Cardiac fibroblast (primary cell): ENCODE measurements around the gene RNF40.

Experiments
- DNase-seq, 2 donors: peaks; one replicate each; pipeline versions ENCODE4 v3.0.0 to v3.0.0-alpha.2; 2010; ENCODE audit warnings: low read depth in 2 of 2
- H3K4me3 ChIP-seq, 2 donors: replicated peaks in 1 of 2; 1 replicate in 1 of 2; 2 replicates in 1 of 2; pipeline ENCODE4 v1.5.1; 2011; ENCODE audit warnings: low read depth in 2 of 2, low read length in 2 of 2, mild to moderate bottlenecking in 2 of 2, moderate library complexity in 1 of 2
- CTCF ChIP-seq: IDR thresholded peaks from one replicate; pipeline ENCODE4 v1.5.1; 2011; ENCODE audit warnings: low read depth, mild to moderate bottlenecking, low read length, inconsistent platforms

RNF40 gene

DNA sequence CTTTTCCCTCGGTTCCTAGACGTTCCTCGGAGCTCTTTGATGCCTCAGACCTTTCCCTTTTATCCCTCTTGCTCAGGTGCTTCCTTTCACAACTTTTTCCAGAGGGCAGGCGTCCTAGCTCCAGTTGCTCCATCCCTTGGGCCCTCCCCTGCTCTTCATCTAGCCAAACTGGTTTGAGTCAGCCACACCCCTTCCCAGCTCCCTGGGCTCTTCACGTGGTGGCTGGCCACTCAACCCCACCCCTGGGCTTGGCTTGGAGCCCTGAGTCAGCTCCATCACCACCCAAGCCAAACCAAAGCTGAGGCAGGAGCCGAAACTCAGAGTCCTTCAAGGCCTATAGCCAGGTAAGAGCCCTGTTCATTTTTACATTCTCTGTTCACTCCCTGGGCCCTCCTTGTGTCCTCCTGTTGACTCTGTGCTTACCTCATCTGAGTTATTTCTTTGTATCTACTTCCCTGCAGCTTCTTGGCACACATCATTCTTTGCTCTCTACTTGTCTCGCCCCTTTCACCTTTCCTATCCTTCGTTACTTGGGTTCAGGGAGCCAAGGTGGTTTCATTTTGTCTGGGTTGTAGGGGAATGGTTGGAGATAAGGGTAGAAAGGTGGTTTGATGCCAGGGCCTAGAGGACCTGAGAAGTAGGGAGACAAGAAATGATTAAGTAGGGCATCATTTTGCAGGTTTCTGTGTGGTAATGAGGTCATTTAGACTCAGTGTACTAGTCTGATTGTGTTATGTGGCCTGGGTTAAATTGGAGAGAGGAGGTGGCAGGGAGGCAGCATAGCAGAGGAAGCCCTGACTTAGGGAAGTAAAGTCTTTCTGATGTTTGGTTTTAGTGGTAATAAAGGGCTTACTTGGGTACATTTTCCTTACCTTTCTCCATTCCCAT lies 21.5 kb upstream of the RNF40 start:
- no peak overlapping the region for H3K4me3 ChIP-seq
- no peak for TF ChIP-seq CTCF
- DNase-seq, result peak; percentile 86 to 91

DNA sequence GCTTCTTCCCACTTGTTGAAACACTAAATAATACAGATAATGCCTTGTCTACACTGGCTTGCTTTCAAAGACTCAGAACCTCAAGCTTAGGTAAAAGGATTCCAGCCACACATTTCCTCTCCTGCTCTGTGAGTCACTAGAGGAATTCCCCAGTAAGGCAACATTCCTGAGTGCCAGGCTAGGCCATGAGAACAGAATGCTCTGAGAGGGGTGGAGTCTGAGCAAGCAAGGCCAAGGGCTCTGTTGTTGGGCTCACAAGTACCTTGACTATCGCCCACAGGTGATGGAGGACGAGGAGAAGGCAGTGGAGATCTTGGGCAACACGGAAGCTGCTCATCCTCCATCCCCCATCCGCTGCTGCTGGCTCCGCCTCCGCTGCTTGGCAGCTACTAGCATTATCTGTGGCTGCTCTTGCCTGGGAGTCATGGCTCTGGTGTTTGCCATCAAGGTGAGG lies 20.6 kb upstream of the RNF40 start:
- peak; percentile 76 to 94 for DNase-seq
- no peak for TF ChIP-seq CTCF
- no peak overlapping the region for H3K4me3 ChIP-seq

DNA sequence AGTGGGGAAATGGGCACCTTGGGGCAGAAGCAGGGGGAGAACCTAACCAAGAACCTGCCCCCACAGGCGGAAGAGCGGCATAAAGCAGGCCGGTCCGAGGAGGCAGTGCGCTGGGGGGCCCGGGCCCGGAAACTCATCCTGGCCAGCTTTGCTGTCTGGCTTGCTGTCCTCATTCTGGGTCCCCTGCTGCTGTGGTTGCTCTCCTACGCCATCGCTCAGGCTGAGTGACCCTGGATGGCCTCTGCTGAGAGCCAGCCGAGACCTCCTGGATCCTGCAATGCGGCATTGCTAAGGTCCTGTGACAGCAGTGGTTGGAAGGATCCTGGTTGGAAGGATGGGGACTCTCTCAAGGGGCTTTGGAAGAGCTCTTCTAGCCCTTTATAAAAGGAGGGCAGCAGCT lies 18.4 kb upstream of the RNF40 start:
- H3K4me3 ChIP-seq, result no peak overlapping the region

DNA sequence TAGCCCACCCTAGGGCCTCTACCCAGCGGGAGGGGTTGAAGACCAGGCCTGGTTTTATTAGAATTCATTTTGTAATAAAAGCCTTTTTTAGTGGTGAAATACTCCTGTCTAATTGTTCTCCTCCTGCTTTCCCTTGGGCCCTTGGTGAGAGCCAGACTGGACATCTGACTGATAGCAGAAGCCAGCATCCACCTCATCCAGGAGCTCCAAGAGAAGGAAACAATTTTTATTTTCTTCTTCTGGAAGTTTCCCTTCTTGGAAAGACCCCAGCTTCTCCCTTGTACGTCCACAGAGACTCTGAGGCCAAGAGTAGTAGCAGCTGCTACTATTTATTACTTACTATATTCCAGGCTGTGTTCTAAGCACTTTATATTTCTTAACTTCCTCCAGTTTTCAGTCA lies 17.9 kb upstream of the RNF40 start:
- H3K4me3 ChIP-seq, result no peak overlapping the region
- DNase-seq, result no peak
- TF ChIP-seq CTCF, result no peak

More for the DNA sequence above, 18.4 kb upstream of the RNF40 start:
- no peak for TF ChIP-seq CTCF
- no peak for DNase-seq

GRCh38 chr16:30745082-30745481 lies 17.0 kb upstream of the RNF40 start:
- no peak for TF ChIP-seq CTCF
- H3K4me3 ChIP-seq, result no peak overlapping the region
- no peak for DNase-seq

DNA sequence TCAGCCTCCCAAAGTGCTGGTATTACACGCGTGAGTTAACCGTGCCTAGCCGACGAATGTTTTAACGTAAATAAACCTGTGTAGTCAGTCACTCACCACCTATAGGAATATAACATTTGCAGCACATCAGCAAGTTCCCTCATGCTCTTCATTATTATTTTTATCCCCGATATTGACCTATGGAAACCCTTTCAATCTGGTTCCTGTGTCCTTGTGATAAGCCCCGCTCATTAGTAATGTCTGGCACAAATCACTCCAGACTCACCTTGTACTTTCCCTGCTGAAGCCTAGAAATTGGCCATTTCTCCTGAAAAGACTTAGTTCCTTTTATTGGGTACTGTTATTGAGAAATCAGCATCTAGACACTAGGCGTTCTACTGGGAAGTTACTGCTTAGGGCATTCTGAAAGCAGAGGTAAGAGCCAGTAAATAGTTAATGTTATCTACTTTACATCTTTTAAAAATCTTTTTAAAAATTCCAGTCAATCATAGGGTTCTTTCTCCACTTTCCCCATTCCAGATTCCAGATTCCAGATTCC lies 15.4 kb upstream of the RNF40 start:
- no peak for TF ChIP-seq CTCF
- no peak overlapping the region for H3K4me3 ChIP-seq
- DNase-seq, result no peak
